SK-N-DZ (cell line): ENCODE measurements around the gene NPR2.
A peak's percentile ranks its signal among the peaks of the same experiment; 100 is the strongest.

Source experiments
- DNase-seq: peaks from one replicate; pipeline ENCODE4 v3.0.0-alpha.2; 2015; ENCODE audit warnings: low spot score

Gene NPR2

DNA sequence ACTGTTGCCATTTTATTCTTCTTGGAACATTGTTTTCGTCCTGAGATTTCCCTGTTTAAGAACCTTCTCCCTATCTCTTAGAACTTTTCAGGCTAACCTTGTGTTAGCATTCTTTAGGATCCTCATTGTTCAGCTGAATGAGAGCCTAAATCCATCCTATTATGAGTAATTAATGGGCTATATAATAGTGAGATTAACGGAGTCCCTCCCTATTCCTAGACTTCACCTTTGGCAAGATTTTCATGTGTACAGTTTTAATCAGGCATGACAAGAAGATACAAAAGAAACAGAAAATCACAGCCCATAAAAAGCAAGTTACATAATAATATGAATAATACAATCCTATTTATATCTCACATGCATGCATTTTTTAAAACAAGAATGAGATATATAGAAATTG, 28.2 kb upstream of the NPR2 start:
- no peak for DNase-seq

DNA sequence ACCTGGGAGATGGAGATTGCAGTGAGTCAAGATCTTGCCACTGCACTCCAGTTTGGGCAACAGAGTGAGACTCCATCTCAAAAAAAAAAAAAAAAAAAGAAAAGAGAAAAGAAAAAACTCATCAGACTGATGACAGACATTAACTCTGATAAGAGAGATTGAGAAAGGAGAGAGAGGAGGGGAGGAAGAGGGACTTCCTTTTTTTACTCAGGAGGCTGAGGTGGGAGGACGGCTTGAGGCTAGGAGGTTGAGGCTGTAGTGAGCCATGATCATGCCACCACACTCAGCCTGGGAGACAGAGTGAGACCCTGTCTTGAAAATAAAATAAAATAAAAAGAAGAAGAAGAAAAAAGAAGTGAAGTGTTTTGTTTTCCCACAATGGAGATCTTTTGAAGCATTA, 27.6 kb upstream of the NPR2 start:
- DNase-seq = no peak

- no peak for DNase-seq
These were observed 24.4 kb upstream of the NPR2 start for GRCh38 chr9:35766997-35767396.

DNA sequence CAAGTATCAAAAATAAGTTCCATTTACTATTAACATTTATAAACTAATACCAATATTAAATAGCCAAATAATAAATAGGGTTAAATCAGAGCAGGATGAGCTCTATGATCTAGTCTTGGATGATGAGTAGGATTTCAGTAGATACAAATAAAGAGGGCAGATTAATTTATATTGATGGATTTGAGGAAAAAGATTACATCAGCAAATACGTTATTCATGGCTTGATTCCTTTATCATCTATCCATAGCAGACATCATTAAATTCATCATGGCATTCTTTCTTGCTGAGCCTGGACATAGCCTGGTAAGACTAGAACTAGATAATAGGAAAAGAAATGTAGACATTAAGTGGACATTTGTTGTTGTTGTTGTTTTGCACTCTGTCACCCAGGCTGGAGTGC, 23.9 kb upstream of the NPR2 start:
- no peak for DNase-seq

GRCh38 chr9:35769763-35770162, 21.6 kb upstream of the NPR2 start:
- no peak for DNase-seq

DNA sequence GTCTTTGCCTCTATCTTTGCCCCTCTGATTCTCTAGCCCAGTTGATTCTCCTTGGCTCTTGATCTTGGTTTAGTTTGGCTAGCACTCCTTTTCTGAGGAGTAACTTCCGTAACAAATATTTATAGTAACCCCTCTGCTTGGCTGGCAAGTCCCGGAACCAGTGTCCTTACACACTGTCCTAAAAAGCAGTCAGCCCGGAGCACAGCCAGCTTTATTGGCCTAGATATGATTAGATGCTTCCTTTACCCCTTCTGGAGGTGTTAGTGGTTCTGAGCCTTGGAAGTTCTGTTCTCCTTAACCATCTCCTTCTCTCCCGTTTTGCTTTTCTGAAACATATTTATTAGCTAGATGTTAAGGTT, 20.3 kb upstream of the NPR2 start:
- DNase-seq = no peak

GRCh38 chr9:35771534-35771933, 19.9 kb upstream of the NPR2 start:
- no peak for DNase-seq

DNA sequence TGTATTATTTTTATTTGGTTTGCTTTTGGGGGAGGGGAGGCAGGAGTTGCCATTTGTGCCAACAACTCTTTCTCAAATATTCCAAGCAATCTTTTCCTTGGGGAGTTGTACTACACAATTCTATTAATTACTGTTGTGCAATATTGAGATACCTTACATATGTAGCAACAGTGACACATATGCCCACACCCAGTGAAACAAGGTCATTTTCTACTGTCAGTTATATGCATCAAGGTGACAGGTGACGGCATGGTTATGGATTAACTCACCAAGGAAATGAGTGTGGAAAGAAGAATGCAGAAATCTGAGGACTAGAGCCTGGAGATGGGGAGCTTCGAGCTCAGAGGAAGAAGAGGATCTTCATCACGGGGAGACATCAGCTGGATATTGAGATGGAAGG, 19.4 kb upstream of the NPR2 start:
- no peak for DNase-seq

GRCh38 chr9:35774907-35775635, 16.3 kb upstream of the NPR2 start:
- no peak for DNase-seq

DNA sequence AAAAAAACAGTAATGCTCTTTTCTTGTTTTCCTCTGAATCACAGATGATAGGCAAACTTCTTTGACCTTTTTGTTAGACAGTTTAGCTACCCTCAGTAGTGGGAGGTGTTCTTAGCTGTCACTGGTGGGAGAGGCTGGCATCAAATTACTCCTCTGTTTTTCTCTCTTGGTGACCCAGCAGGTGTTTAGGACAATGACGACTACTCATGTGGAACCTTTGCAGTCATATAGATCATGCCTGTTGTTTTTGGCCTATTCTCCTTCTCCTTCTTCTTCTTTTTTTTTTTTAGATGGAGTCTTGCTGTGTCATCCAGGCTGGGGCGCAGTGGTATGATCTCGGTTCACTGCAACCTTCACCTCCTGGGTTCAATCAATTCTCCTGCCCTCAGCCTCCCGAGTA, 15.4 kb upstream of the NPR2 start:
- DNase-seq = no peak

DNA sequence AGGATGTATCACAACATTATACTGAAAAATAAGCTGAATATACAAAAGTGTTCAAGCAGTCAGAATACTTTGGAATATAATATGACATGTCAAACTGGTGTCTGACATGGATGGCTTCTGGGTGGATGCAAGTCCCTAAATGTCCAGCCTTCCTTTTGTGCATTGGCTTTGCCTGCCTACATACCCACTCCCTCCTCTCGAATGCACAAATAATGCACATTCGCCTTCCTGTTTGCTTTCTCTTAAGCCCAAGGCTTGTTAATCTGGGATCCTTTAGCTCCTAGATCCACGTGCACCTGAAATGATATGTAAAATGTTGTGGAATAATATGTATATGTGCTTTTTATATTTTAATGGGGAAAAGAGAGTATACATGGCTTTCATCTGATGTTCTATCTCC, 12.9 kb upstream of the NPR2 start:
- DNase-seq = no peak

DNA sequence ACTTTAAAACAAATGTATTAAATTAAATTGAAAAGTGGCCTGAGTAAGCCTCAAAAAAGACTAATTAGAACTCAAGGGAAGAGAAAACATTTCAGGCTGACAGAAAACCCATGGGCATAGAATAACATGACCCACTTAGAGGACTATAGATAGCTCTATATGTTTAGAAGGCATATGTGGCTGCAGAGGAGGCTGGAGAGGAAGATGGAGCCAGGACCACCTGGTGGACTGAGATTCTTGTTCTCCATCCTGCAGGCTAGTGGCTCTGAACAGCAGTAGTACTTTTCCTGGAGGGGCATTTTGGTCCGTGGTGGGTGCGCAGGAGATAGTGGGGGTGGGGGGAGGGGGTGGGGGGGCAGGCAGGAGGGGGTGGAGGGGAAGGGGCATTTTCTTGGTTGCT, 10.3 kb upstream of the NPR2 start:
- no peak for DNase-seq

DNA sequence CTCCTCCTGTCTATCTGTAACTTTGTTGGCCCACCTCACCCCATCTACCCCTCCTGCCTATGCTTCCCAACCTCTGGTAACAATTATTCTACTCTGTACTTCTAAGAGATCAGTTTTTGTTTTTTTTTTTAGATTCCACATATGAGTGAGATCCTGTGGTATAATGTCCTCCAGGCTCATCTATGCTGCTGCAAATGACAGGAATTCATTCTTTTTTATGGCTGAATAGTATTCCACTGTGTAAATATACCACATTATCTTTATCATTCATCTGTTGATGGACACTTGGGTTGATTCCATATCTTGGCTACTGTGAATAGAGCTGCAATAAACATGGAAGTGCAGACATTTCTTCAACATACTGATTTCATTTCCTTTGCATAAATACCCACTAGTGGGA, 8.0 kb upstream of the NPR2 start:
- no peak for DNase-seq

DNA sequence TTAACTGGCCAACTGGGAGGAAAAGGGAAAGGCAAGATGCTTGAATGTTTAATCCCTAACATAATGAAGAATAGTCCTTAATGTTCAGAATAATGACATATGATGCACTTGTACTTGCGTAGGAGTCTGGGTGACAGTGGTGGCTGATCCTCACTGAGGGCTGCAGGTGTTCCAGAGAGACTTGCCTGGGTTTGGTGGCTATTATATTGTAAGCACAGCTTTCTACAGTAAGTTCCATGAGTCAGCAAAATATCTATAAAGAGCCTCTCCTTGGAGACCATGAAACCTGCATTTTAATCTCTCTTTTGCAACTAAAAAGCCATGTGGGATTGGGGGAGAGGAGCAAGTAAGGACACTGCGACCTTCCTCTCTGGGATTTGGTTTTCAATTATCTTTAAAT, 1.9 kb upstream of the NPR2 start:
- DNase-seq = no peak

- no peak for DNase-seq
These were observed 1.4 kb upstream of the NPR2 start for GRCh38 chr9:35790025-35790384.

DNA sequence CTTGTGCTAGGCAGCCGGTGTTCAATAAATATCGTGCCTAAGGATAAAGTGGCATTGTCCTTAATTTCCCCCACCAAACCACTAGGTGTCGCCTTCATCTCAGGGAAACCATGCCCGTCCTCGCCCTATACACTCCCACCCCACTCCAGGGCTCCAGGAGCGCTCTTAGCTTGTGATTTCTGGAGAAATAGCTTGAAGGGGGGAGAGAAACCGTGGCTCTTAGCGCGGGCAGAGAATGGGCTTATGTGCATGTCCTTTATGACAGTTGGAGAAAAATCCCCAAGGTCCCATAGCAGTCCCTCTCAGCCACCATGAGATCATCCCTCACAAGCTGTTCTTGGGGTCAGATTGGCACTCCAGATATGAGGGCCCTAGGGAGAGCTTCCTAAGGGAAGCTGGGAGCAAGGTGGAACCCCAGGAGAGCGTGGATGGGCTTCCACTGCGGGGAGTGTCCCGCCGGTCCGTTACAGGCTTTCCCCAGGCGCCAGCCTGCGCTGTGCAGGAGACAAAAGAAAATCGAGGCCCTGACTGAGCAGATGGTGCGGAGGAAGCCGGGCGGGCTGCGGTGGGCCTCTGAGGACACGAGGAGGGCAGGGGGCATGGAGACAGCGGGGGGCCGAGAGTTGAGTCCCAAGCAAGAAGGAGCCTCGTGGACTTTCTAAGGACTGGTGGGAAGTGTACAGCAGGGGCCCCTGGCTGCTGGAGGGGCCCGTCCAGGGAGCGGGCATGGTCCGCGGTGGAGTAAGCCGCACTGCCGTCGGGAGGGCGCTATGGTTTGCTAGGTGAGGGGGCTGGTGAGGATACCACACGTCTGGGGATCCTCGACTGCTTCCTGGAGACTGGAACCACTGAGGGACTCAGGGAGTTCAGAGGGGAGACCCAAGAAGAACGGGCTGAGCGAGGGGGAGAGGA, 750 bp upstream of the NPR2 start:
- DNase-seq = peak; percentile 80

DNA sequence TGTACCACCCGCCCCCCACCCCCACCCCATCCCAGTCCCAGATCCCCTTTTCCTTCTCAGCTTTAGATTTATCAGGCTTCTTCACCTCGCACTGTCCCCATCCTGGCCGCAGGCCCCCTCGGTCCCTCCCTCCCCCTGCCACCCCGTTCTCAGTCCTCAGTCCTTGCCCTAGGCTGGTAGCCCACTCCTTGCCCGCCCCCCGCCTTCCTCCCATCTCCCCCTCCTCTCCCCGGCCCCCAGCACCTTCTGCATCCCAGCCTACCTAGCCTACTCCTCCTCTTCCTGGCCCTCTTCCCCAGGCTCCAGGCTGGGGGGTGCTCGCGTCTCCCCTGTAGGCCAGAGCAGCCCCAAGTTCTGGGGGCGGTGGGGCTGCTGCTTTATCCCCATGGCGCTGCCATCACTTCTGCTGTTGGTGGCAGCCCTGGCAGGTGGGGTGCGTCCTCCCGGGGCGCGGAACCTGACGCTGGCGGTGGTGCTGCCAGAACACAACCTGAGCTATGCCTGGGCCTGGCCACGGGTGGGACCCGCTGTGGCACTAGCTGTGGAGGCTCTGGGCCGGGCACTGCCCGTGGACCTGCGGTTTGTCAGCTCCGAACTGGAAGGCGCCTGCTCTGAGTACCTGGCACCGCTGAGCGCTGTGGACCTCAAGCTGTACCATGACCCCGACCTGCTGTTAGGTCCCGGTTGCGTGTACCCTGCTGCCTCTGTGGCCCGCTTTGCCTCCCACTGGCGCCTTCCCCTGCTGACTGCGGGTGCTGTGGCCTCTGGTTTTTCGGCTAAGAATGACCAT, 828 bp downstream of the NPR2 start:
- no peak for DNase-seq

DNA sequence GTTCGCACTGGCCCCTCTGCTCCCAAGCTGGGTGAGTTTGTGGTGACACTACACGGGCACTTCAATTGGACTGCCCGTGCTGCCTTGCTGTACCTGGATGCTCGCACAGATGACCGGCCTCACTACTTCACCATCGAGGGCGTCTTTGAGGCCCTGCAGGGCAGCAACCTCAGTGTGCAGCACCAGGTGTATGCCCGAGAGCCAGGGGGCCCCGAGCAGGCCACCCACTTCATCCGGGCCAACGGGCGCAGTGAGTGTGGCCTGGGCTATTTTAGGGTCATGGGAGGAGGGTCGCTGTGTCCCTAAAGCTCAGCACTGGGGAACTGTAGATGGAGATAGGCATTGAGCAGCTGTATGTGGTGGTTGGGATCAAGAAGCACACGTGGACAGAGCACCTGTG, 1.4 kb downstream of the NPR2 start:
- DNase-seq = no peak

DNA sequence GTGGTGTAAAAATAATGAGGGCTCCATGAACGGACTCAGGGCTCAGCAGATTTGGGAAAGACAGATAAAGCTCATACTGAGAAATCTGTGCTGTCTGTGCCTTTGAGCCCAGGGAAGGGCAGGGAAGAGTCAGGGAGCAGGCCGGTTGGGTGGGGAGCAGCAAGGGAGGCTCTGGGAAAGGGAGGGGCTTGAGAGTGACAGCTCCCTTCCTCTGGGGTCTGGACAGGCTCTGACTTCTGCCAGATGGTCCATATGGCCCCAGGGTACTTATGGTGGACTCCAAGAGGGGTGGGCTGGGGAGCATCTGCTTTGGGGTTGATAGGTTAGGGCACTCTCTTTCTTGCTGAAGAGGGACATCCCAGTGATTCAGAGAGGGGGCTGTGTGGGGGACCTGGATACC, 2.1 kb downstream of the NPR2 start:
- DNase-seq = peak; percentile 65

- no peak for DNase-seq
These were observed 4.3 kb downstream of the NPR2 start for GRCh38 chr9:35795695-35796094.

GRCh38 chr9:35797311-35798109, 6.1 kb downstream of the NPR2 start:
- no peak for DNase-seq
